Smooth muscle cell (in vitro differentiated cells): ENCODE measurements around the gene TMEM106C. TPM values are rescaled to one million over a fixed set of nuclear protein-coding genes. Genes with fewer than 3 reads are reported as not detected.

Experiments used
- DNase-seq: peaks from one replicate; lab custom pipeline; 2025; ENCODE audit not compliant: unreplicated experiment; lab: John Stamatoyannopoulos, UW
- H2AFZ ChIP-seq: fragments of 200-600 bp; sonication (generic); 2 replicates; pipeline ENCODE4 v1.6.0; 2016; ENCODE audit warnings: antibody characterized with exemption, low read depth, mild to moderate bottlenecking
- H3F3A ChIP-seq: fragments of 200-600 bp; sonication (generic); 2 replicates; pipeline ENCODE4 v1.6.0; 2017; ENCODE audit warnings: antibody characterized with exemption, low read depth
- H3K27ac ChIP-seq: fragments of 200-600 bp; sonication (generic); 2 replicates; pipeline ENCODE4 v1.5.1; 2016; ENCODE audit warnings: low read depth, mild to moderate bottlenecking
- H3K27me3 ChIP-seq: fragments of 200-600 bp; sonication (generic); 2 replicates; pipeline ENCODE4 v1.6.1; 2016; ENCODE audit warnings: low read depth, mild to moderate bottlenecking
- H3K36me3 ChIP-seq: fragments of 200-600 bp; sonication (generic); 2 replicates; pipeline ENCODE4 v1.5.1; 2016; ENCODE audit warnings: low read depth
- H3K4me1 ChIP-seq: fragments of 200-600 bp; sonication (generic); 2 replicates; pipeline ENCODE4 v1.5.1; 2016; ENCODE audit warnings: low read depth
- H3K4me2 ChIP-seq: fragments of 200-600 bp; sonication (generic); 2 replicates; pipeline ENCODE4 v1.6.0; 2016; ENCODE audit warnings: mild to moderate bottlenecking
- H3K4me3 ChIP-seq: fragments of 200-600 bp; sonication (generic); 2 replicates; pipeline ENCODE4 v1.5.1; 2016; ENCODE audit warnings: mild to moderate bottlenecking
- H3K79me2 ChIP-seq: fragments of 200-600 bp; sonication (generic); 2 replicates; pipeline ENCODE4 v1.6.0; 2016; ENCODE audit warnings: low read depth, mild to moderate bottlenecking
- H3K9ac ChIP-seq: fragments of 200-600 bp; sonication (generic); 2 replicates; pipeline ENCODE4 v1.6.0; 2016; ENCODE audit warnings: low read depth
- H3K9me3 ChIP-seq: fragments of 200-600 bp; sonication (generic); replicated peaks from 2 replicates; pipeline ENCODE4 v1.5.1; 2016; ENCODE audit warnings: low read depth
- H4K20me1 ChIP-seq: fragments of 200-600 bp; sonication (generic); 2 replicates; pipeline ENCODE4 v1.6.0; 2016; ENCODE audit warnings: low read depth
- WGBS: methylation state at CpG from one replicate; pipeline ENCODE4 v1.1.7; 2016; ENCODE audit warnings: low lambda C conversion rate; 5-methylcytosine and 5-hydroxymethylcytosine counted together
- polyA plus RNA-seq: library from polyadenylated mRNA; unstranded; fragments of >200 nt; fragmentation: Nextera tagmentation; extraction: Ambion mirVana; gene quantifications from 2 replicates; pipeline ENCODE4 v1.2.1, GENCODE V29; 2016
- total RNA-seq: library from RNA; depleted of rRNA; stranded (reverse); fragments of >200 nt; gene quantifications from 2 replicates; pipeline ENCODE4 v1.2.3, GENCODE V29; 2014
- TF ChIP-seq, protein P1 (sequence below): fragments of 200-600 bp; sonication (generic); IDR thresholded peaks from 2 replicates; pipeline ENCODE4 v1.5.1; 2017; ENCODE audit warnings: borderline replicate concordance, mild to moderate bottlenecking, antibody characterized with exemption; ENCODE audit not compliant: insufficient read depth, poor library complexity, severe bottlenecking

The TMEM106C gene
- total and polyA plus RNA-seq, 2 experiments from 2014 or later, result 42.7 to 58.9 TPM

DNA sequence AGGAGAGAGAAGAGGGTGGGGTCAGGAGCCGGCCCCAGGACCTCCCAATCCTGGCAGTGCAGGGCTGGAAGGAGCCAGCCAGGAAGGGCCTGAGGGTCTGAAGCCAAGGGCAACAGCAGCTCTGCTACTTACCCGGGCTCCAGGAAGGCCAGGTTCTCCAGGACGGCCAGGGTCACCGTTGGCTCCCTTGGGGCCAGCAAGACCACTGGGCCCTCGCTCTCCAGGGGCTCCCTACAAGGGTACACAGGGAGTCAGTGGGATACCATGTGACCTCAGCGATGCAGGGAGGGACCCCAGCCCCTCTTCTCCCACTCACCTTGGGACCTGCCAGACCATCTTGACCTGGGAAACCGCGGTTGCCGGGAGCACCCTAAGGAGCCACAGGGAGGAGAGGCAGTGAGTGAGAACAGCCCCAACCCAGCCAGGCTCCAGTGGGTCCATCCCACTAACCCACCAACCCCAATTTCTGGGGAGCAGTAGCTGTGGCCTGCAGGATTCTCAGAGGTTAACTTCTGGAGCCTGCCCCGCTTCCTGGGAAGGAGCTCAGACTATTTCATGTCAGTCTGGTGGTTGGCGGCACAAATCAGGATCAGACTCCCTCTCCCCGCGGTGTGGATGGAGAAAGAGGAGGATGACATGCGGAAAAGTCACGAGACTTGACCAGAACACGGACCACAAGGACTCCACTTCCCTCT, 22.3 kb downstream of the TMEM106C start:
- no peaks in the 10 kb centered on the region for H4K20me1 ChIP-seq
- H3F3A ChIP-seq, result no peaks in the 10 kb centered on the region
- no peaks in the 10 kb centered on the region for H3K27me3 ChIP-seq
- no peak overlapping the region for H3K27ac ChIP-seq
- no peak overlapping the region for H3K4me3 ChIP-seq
- no peaks in the 10 kb centered on the region for H3K36me3 ChIP-seq
- TF ChIP-seq, protein P1, sequence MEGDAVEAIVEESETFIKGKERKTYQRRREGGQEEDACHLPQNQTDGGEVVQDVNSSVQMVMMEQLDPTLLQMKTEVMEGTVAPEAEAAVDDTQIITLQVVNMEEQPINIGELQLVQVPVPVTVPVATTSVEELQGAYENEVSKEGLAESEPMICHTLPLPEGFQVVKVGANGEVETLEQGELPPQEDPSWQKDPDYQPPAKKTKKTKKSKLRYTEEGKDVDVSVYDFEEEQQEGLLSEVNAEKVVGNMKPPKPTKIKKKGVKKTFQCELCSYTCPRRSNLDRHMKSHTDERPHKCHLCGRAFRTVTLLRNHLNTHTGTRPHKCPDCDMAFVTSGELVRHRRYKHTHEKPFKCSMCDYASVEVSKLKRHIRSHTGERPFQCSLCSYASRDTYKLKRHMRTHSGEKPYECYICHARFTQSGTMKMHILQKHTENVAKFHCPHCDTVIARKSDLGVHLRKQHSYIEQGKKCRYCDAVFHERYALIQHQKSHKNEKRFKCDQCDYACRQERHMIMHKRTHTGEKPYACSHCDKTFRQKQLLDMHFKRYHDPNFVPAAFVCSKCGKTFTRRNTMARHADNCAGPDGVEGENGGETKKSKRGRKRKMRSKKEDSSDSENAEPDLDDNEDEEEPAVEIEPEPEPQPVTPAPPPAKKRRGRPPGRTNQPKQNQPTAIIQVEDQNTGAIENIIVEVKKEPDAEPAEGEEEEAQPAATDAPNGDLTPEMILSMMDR, result no peak
- DNase-seq, result no peak
- WGBS, result 95% methylated on average over 16 of the region's 16 CpGs
- H3K9ac ChIP-seq, result no peak overlapping the region
- no peak overlapping the region for H3K4me2 ChIP-seq
- no peaks in the 10 kb centered on the region for H3K79me2 ChIP-seq
- peaks cover 11% of the 10 kb centered on the region for H3K4me1 ChIP-seq
- H3K9me3 ChIP-seq, result no peaks in the 10 kb centered on the region
- H2AFZ ChIP-seq, result no peak overlapping the region

- 96% methylated on average over 8 of the region's 8 CpGs for WGBS
- H3K4me3 ChIP-seq, result no peak overlapping the region
- TF ChIP-seq, protein P1, result no peak
- no peaks in the 10 kb centered on the region for H3F3A ChIP-seq
- H3K36me3 ChIP-seq, result no peaks in the 10 kb centered on the region
- H3K27me3 ChIP-seq, result no peaks in the 10 kb centered on the region
- H3K4me1 ChIP-seq, result peaks cover 15% of the 10 kb centered on the region
- H3K27ac ChIP-seq, result no peak overlapping the region
- no peak overlapping the region for H3K4me2 ChIP-seq
- no peak overlapping the region for H2AFZ ChIP-seq
- H3K9ac ChIP-seq, result no peak overlapping the region
- H4K20me1 ChIP-seq, result no peaks in the 10 kb centered on the region
- H3K9me3 ChIP-seq, result no peaks in the 10 kb centered on the region
- DNase-seq, result no peak
- H3K79me2 ChIP-seq, result no peaks in the 10 kb centered on the region
Measured at GRCh38 chr12:47986291-47986660, 22.9 kb downstream of the TMEM106C start.

DNA sequence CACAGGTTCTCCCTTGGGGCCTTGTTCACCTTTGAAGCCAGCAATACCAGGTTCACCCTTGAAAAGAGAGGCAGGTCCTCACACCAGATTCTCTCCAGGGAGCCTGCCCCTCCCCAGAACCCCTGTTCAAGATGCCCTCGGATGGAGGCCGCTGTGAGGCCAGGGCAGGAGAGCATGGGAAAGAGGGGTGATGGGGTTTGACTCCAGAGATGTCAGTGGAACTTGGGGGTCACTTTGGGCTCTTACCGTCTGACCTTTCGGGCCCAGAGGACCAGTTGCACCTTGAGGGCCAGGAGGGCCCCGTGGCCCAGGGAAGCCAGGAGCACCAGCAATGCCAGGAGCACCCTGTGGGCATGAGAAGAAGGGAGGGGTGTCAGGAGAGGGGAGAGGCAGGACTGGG, 23.4 kb downstream of the TMEM106C start:
- H3K9me3 ChIP-seq, result no peaks in the 10 kb centered on the region
- TF ChIP-seq, protein P1, result no peak
- no peaks in the 10 kb centered on the region for H4K20me1 ChIP-seq
- H3K79me2 ChIP-seq, result no peaks in the 10 kb centered on the region
- no peaks in the 10 kb centered on the region for H3K27me3 ChIP-seq
- peaks cover 18% of the 10 kb centered on the region for H3K4me1 ChIP-seq
- no peak overlapping the region for H3K4me2 ChIP-seq
- DNase-seq, result no peak
- no peak overlapping the region for H3K4me3 ChIP-seq
- no peak overlapping the region for H3K27ac ChIP-seq
- H3F3A ChIP-seq, result no peaks in the 10 kb centered on the region
- H3K36me3 ChIP-seq, result no peaks in the 10 kb centered on the region
- WGBS, result 95% methylated on average over 5 of the region's 5 CpGs
- no peak overlapping the region for H2AFZ ChIP-seq
- no peak overlapping the region for H3K9ac ChIP-seq

DNA sequence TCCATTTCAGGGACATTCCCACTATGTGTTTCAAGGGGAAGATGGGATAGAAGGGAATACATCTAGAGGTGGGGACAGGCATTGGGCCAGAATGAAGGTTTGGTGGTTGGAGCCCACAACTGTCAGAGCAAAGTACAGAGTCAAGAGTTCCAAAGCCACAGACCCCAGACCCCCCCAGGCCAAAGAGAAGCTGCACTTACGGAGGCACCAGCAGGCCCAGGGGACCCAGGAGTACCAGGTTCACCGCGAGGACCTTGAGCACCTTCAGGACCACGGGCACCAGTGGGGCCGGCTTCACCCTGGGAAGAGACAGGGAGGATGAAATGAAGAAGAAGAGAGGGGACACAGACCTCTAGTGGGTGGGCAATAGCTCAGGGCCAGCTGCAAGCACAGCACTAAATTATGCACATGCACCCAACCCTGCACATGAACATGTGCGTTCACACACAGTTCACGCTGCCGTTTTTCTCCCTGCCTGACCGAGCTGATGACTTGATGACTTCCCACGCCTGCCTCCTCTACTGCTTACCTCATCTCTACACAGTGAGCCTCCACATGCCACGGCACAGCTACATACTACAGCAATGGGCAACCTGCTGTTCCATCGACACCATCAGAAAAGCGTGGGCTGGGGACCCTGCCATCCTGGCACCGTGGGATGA, 24.1 kb downstream of the TMEM106C start:
- Histone ChIP-seq H3K4me1 (peaks cover 22% of the 10 kb centered on the region), H3K9ac (no peak overlapping the region), H2AFZ (no peak overlapping the region), H3F3A (no peaks in the 10 kb centered on the region), H3K4me3 (no peak overlapping the region), H3K79me2 (no peaks in the 10 kb centered on the region), H3K9me3 (no peaks in the 10 kb centered on the region), H3K27ac (no peak overlapping the region), H3K4me2 (no peak overlapping the region), H3K36me3 (no peaks in the 10 kb centered on the region), H4K20me1 (no peaks in the 10 kb centered on the region), H3K27me3 (no peaks in the 10 kb centered on the region)
- WGBS, result 85% methylated on average over 14 of the region's 14 CpGs
- TF ChIP-seq, protein P1, result no peak
- DNase-seq, result no peak
